NCI-H1417 treated with DMSO at 0.1 percent for 48 hours (cell line): ENCODE data around the gene SOD2.
"Not testable (repeated sequence)": the region's sequence is repeated elsewhere in the genome, so short reads cannot be mapped to it uniquely, and the experiment has no call there.

Experiments used
- DNase-seq: peaks from one replicate; lab custom pipeline; 2025; lab: John Stamatoyannopoulos, UW

Gene SOD2

GRCh38 chr6:159682295-159682694, 10.7 kb downstream of the SOD2 start:
- DNase-seq, result no peak

- DNase-seq, result no peak
Measured at GRCh38 chr6:159681191-159681880, 11.7 kb downstream of the SOD2 start.

- DNase-seq, result no peak
Measured at GRCh38 chr6:159680104-159680503, 12.9 kb downstream of the SOD2 start.

GRCh38 chr6:159679091-159680077, 13.7 kb downstream of the SOD2 start:
- DNase-seq, result no peak

GRCh38 chr6:159678574-159678973, 14.5 kb downstream of the SOD2 start:
- DNase-seq, result no peak

GRCh38 chr6:159677506-159678165, 15.4 kb downstream of the SOD2 start:
- DNase-seq, result no peak

GRCh38 chr6:159676890-159677505, 16.0 kb downstream of the SOD2 start:
- DNase-seq, result no peak

GRCh38 chr6:159676236-159676635, 16.8 kb downstream of the SOD2 start:
- not testable (repeated sequence) for DNase-seq

- no peak for DNase-seq
Measured at GRCh38 chr6:159665868-159666635, 27.0 kb downstream of the SOD2 start.

GRCh38 chr6:159663368-159663889, 29.6 kb downstream of the SOD2 start:
- DNase-seq, result not testable (repeated sequence)

- DNase-seq, result not testable (repeated sequence)
Measured at GRCh38 chr6:159661977-159662376, 31.1 kb downstream of the SOD2 start.

- no peak for DNase-seq
Measured at GRCh38 chr6:159655409-159655988, 37.5 kb downstream of the SOD2 start.

GRCh38 chr6:159654483-159655098, 38.5 kb downstream of the SOD2 start:
- no peak for DNase-seq

- DNase-seq, result no peak
Measured at GRCh38 chr6:159650314-159650713, 42.7 kb downstream of the SOD2 start.

GRCh38 chr6:159649441-159649840, 43.6 kb downstream of the SOD2 start:
- no peak for DNase-seq

GRCh38 chr6:159646733-159647132, 46.3 kb downstream of the SOD2 start:
- no peak for DNase-seq

- no peak for DNase-seq
Measured at GRCh38 chr6:159646116-159646515, 46.9 kb downstream of the SOD2 start.

GRCh38 chr6:159645640-159646039, 47.4 kb downstream of the SOD2 start:
- DNase-seq, result no peak
